GM19455 (cell line): ENCODE data around the gene GSTA5.
"Not testable (repeated sequence)": the region's sequence is repeated elsewhere in the genome, so short reads cannot be mapped to it uniquely, and the experiment has no call there.

Experiments used
- ATAC-seq: cut with Tn5 transposase; IDR thresholded peaks from one replicate; pipeline ENCODE4 v1.9.1; 2021; ENCODE audit not compliant: unreplicated experiment

Gene GSTA5

DNA sequence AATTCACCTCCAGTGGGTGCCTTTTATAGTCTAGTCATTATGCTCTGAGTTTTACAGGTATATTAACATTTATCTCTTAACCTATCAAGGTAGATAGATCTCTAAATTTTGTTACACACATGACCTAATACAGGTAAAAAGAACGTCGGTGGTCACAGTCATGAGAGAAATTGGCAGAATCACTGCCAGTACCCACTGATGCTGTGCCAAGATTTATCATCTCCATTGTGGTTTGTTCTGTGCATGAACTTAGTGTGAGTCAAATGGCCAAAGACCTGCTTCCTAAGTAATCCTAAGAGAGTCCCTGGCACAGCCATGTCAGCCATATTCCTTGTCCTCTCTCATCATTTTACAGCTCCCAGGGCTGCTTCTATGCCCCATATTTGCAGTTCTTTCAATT is 46.2 kb downstream of the GSTA5 start:
- not testable (repeated sequence) for ATAC-seq

- ATAC-seq, result no peak
These were observed 49.8 kb downstream of the GSTA5 start for GRCh38 chr6:52790861-52791260.

DNA sequence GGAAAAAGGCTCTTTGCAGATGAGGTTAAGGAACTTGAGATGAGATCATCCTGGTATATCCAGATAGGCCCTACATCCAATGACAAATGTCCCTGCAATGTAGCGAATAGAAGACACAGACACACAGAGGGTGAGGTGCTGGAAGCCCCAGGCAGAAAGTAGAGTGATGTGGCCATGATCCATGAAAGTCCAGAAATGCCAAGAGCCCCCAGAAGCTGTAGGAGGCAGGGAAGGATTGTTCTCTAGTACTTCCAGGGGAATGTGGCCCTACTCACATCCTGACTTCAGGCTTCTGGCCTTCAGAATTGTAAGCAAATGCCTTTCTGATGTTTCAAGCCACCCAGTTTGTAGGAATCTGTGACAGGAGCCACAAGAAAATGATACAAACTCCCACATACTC is 51.0 kb downstream of the GSTA5 start:
- not testable (repeated sequence) for ATAC-seq

DNA sequence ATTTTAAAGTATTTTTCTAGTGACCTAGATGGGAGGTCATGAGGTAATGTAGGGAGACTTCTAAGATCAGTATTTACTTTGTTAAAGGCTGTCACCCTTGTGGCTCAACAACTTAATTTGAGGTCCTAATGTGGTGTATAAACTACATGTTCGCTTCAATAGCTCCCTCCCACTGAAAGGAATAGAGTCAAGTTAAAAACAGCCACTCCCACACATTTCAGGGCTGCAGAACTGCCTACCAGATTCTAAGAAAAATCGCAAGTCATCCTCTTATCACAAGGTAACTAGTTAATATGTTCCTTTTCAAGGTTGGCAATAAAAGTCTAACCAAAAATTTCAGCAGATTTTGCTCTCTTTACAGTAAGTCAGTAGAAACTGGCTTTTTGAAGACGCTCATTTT is 52.1 kb downstream of the GSTA5 start:
- ATAC-seq, result no peak

- no peak for ATAC-seq
These were observed 52.7 kb downstream of the GSTA5 start for GRCh38 chr6:52787917-52788316.

DNA sequence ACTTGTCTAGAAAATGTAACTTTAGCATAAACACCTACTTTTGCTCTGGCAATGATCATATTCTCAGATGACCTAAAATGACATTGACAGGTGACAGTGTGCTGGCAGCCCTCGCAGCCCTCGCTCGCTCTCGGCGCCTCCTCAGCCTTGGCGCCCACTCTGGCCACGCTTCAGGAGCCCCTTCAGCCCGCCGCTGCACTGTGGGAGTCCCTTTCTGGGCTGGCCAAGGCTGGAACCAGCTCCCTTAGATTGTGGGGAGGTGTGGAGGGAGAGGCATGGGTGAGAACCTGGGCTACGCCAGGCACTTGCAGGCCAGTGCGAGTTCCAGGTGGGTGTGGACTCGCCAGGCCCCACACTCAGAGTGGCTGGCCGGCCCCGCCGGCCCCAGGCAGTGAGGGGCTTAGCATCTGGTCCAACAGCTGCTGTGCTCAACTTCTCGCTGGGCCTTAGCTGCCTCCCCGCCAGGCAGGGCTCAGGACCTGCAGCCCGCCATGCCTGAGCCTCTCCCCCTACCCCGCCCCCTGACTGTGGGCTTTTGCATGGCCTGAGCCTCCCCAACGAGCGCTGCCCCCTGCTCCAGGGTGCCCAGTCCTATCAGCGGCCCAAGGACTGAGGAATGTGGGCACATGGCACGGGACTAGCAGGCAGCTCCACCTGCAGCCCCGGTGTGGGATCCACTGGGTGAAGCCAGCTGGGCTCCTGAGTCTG is 54.2 kb downstream of the GSTA5 start:
- no peak for ATAC-seq

DNA sequence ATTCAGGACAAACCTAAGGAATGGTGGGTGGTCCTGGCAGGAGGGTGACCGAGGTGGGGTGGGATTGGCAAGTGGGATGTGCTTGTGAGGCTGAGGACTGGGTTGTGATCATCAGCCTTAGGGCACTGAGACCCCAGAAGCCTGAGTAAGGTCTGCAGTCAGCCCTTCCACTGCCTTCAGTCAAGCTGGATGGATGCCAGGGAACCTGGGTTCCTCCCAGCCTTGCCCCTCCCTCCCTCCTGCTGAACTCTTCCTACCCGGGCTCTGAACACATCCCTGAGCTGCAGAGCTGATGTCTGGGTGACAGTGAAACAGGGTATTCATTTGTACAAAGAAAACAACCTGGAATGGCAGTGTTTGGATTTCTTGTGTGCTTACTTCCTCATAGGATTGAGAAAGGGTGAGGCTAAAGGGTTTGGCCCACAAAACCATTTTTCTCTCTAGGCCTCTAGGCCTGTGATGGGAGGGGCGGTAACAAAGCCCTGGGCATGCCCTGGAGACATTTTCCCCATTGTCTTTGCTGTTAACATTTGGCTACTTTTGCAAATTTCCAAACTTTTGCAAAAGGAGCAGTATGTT is 57.8 kb downstream of the GSTA5 start:
- ATAC-seq, result not testable (repeated sequence)

DNA sequence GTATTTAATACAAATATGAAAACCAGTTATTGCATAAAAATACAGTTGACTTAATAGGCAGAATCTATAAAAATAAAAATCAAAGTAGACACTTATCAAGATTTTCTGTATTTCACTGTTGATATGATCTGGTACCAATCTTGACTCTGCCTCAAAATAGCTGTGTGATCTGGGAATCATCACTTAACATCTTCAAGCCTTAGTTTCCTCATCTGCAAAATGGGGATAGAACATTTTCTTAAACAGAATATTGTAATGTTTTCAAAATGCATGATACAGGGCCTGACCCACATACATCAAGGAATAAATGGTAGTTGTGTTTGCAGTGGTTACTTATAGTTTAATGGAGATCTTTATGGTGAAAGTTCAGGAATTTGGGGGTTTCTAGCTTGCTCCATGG is 58.4 kb downstream of the GSTA5 start:
- not testable (repeated sequence) for ATAC-seq
